GM12873 (cell line): ENCODE results near the gene TNFRSF9.

Experiments
- CTCF ChIP-seq: IDR thresholded peaks from 2 replicates; pipeline ENCODE4 v1.5.1; 2012; ENCODE audit warnings: low read depth, mild to moderate bottlenecking, moderate library complexity, low read length, control low read depth; ENCODE audit not compliant: insufficient read depth; ENCODE audit errors: missing control alignments

The TNFRSF9 gene

GRCh38 chr1:7928247-7928646, 12.4 kb downstream of the TNFRSF9 start:
- TF ChIP-seq CTCF = no peak

GRCh38 chr1:7922301-7922700, 18.3 kb downstream of the TNFRSF9 start:
- no peak for TF ChIP-seq CTCF

GRCh38 chr1:7921796-7922195, 18.8 kb downstream of the TNFRSF9 start:
- no peak for TF ChIP-seq CTCF

GRCh38 chr1:7919880-7920279, 20.8 kb downstream of the TNFRSF9 start:
- TF ChIP-seq CTCF = no peak

GRCh38 chr1:7916501-7916830, 24.2 kb downstream of the TNFRSF9 start:
- TF ChIP-seq CTCF = no peak

GRCh38 chr1:7915826-7916500, 24.7 kb downstream of the TNFRSF9 start:
- TF ChIP-seq CTCF = no peak

- TF ChIP-seq CTCF = no peak
Observed at GRCh38 chr1:7912743-7913557, 27.7 kb downstream of the TNFRSF9 start.
